GM23248 (cell line): ENCODE results near the gene CPVL.

Experiments used
- EZH2 ChIP-seq: fragments of 200-600 bp; sonication (generic); IDR thresholded peaks from 2 replicates; pipeline ENCODE4 v1.6.1; 2018; ENCODE audit warnings: antibody characterized with exemption, mild to moderate bottlenecking; ENCODE audit not compliant: insufficient read depth, poor library complexity, severe bottlenecking
- EZH2phosphoT487 ChIP-seq: fragments of 200-600 bp; sonication (generic); IDR thresholded peaks from 2 replicates; pipeline ENCODE4 v1.6.1; 2018; ENCODE audit warnings: antibody characterized with exemption, moderate library complexity, mild to moderate bottlenecking, low read depth; ENCODE audit not compliant: insufficient read depth

DNA sequence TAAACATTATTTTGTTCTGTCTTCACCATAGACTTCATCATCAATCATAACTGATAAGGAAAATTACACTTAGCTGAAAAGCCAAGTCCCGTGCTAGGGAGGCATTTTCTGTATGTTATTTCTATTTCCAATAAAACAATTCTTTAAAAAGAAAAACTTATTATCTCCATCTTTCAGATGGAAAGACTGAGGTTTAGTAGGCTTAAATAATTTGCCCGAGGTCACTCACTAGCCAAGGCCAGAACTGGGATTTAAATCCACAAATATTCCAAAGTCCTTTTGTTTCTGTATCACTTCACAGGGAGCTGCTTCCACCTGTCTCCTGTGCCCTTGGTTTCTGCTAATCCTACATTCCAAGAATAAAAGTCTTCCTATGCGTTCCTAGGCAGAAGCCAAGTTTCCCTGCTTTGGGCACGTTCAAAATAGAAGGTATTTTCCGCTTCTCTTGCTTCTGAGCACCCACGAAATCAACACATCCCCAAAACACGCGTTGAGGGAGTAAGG, 732 bp downstream of the CPVL start:
- TF ChIP-seq EZH2, result no peak
- no peak for TF ChIP-seq EZH2phosphoT487
